Fibroblast of mammary gland (primary cell): ENCODE measurements around the gene PPP1R37.

ENCODE experiments used
- DNase-seq: peaks from one replicate; pipeline ENCODE4 v3.0.0-alpha.2; 2010; ENCODE audit warnings: low read depth
- H3K4me3 ChIP-seq: 2 replicates; pipeline ENCODE4 v1.5.1; 2011; ENCODE audit warnings: low read depth, mild to moderate bottlenecking, low read length, moderate library complexity; ENCODE audit not compliant: control insufficient read depth
- TF ChIP-seq, protein P1 (sequence below): conservative IDR thresholded peaks from 2 replicates; pipeline ENCODE4 v1.5.1; 2011; ENCODE audit warnings: low read depth, low read length, inconsistent platforms; ENCODE audit not compliant: control insufficient read depth, insufficient read depth

The PPP1R37 gene

DNA sequence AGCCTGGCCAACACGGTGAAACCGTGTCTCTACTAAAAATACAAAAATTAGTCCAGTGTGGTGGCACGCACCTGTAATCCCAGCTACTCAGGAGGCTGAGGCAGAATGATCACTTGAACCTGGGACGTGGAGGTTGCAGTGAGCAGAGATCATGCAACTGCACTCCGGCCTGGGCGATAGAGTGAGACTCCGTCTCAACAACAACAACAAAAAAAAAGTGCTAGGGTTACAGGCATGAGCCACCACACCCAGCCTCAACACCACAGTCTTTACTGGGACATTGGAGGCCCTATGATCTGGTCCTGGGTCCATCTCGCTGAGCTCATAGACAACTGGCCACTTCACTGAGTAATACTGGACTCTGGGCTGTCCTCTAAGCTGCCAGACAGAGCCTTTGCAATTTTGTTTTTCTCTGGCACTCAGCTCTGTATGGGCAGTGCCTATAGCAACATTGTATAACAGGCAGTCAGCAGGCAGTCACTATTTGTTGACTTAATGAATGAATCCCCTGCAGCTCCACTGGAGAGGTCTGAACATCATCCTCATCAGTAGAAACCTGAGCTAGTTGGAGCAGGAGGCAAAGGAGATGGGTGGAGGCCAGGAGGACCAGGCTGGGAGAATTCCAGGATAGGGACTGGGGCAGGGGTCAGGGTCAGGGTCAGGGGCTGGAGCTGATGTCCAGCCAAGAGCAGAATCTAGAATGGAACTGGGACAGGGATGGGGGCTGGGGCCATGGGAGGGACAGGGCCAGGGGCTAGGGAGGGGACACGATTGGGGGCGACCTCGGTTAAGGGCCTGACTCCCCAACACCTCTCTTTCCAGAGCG, 93.7 kb downstream of the PPP1R37 start:
- TF ChIP-seq, protein P1, sequence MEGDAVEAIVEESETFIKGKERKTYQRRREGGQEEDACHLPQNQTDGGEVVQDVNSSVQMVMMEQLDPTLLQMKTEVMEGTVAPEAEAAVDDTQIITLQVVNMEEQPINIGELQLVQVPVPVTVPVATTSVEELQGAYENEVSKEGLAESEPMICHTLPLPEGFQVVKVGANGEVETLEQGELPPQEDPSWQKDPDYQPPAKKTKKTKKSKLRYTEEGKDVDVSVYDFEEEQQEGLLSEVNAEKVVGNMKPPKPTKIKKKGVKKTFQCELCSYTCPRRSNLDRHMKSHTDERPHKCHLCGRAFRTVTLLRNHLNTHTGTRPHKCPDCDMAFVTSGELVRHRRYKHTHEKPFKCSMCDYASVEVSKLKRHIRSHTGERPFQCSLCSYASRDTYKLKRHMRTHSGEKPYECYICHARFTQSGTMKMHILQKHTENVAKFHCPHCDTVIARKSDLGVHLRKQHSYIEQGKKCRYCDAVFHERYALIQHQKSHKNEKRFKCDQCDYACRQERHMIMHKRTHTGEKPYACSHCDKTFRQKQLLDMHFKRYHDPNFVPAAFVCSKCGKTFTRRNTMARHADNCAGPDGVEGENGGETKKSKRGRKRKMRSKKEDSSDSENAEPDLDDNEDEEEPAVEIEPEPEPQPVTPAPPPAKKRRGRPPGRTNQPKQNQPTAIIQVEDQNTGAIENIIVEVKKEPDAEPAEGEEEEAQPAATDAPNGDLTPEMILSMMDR, result no peak
- H3K4me3 ChIP-seq, result no peak overlapping the region
- DNase-seq, result peak; percentile 19

GRCh38 chr19:45187421-45188100, 94.6 kb downstream of the PPP1R37 start:
- no peak for DNase-seq
- TF ChIP-seq, protein P1, result peak; percentile 50
- H3K4me3 ChIP-seq, result no peak overlapping the region

DNA sequence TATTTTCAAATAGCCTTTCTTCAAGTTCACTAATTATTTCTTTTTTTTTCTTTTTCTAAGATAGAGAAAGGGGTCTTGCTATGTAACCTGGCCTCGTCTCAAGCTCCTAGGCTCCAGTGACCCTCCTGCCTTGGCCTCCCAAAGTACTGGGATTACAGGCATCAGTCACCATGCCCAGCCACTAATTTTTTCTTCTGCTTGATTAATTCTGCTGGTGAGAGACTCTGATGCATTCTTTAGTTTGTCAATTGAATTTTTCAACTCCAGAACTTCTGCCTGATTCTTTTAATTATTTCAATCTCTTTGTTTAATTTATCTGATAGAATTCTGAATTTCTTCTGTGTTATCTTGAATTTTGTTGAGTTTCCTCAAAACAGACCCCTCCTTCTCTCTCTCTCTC, 97.0 kb downstream of the PPP1R37 start:
- no peak for DNase-seq
- TF ChIP-seq, protein P1, result no peak
- H3K4me3 ChIP-seq, result no peak overlapping the region

DNA sequence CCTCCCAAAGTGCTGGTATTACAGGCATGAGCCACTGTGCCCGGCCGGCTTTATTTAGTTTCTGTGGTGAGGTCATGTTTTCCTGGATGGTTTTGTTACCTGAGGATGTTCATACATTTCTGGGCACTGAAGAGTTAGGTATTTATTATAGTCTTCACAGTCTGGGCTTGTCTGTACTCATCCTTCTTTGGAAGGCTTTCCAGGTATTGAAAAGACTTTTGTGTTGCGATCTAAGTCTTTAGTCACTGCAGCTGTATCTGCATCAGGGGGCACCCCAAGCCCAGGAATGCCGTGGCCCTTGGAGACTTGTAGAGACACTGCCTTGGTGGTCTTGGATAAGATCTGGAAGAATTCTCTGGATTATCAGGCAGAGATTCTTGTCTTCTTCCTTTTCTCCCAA, 98.4 kb downstream of the PPP1R37 start:
- no peak overlapping the region for H3K4me3 ChIP-seq
- no peak for DNase-seq
- TF ChIP-seq, protein P1, result no peak

GRCh38 chr19:45195764-45196163, 102.8 kb downstream of the PPP1R37 start:
- H3K4me3 ChIP-seq, result no peak overlapping the region
- TF ChIP-seq, protein P1, result no peak
- DNase-seq, result peak; percentile 93
